GM18498 (cell line): ENCODE results near the gene STK25.

Experiments
- ATAC-seq: cut with Tn5 transposase; IDR thresholded peaks from one replicate; pipeline ENCODE4 v1.9.1; 2021; ENCODE audit warnings: mild to moderate bottlenecking, moderate library complexity; ENCODE audit not compliant: unreplicated experiment

STK25 gene

DNA sequence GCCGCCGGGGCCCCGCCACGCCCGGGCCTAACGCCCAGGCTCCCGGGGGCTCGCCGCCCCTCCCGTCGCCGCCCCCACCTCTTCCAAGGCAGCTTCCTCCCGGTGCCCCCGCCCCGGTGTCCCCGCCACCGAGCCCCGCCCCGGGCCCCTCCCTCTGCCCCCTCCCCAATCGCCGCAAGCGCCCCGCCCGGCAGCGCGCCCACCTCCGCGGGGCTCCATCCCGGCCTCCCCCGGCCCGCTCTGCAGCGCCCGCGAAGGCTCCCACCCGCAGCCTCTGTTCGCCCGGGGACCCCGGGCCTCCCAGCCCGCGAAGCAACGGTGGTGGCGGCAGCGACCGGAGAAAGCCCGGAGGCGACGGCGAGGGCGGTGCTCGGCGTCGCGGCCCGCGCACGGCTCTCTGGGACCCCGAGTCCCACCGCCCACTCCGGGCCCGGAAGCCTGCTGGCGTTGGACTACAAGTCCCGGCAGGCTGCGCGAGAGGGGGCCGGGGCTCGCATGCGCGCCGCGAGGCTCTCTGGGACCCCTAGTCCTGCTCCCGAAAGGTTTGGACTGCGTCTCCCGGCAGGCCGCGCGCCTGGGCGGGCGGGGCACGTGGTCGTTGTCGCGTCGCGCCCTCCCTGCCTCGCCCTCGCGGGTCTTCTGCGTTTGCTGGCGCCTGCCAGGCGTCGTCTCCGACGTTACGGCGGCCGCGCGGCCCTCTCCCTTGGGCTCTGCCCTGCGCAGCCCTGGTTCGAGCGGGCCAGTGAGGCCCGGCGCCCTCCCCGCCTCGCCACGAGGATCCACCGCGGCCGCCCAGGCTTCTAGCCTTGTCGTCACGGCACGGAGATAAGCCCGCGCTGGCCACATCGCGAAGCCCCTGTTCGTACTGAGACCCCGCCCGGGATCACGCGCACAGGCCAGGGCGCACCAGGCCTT is at the start of gene STK25:
STK25 (minus strand) TSS at position 345 of the 915 bp plus-strand sequence. CDS start 549 bp downstream, outside the sequence.
- peak; percentile 94 for ATAC-seq

DNA sequence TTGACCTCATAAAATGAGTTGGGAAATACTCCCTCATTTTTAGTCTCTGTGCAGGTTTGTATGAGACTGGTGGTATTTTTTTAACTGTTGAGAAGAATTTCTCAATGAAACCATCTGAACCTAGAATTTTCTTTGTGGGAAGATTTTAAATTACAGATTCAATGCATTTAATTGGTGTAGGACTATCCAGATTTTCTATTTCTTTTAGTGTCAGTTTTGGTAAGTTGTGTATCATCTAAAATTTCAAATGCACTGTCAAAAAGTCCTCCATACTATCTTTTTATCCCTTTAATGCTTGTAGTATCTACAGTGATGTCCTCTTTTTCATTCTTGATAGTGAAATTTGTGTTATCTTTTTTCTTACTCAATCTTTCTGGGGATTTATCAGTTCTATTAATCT is 48.4 kb upstream of the STK25 start:
- no peak for ATAC-seq

DNA sequence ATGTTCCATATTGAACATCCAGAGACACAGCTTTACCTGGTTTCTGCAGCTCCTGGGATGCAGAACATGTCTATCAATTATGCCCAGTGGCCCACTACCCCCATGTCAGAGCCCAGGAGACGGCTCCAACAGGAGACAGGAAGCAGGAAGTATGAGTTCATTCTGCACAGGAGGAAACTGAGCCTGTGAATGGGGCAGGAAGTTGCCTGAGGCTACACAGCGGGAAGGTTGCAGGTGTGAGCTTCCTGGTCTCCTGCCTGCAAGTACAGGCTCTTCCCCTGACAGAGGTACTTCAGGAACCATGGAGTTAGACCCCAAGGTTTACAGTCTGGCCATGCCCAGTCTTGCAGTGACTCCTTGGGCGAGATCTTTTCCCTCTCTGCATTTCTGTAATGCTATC is 47.3 kb upstream of the STK25 start:
- ATAC-seq: no peak

DNA sequence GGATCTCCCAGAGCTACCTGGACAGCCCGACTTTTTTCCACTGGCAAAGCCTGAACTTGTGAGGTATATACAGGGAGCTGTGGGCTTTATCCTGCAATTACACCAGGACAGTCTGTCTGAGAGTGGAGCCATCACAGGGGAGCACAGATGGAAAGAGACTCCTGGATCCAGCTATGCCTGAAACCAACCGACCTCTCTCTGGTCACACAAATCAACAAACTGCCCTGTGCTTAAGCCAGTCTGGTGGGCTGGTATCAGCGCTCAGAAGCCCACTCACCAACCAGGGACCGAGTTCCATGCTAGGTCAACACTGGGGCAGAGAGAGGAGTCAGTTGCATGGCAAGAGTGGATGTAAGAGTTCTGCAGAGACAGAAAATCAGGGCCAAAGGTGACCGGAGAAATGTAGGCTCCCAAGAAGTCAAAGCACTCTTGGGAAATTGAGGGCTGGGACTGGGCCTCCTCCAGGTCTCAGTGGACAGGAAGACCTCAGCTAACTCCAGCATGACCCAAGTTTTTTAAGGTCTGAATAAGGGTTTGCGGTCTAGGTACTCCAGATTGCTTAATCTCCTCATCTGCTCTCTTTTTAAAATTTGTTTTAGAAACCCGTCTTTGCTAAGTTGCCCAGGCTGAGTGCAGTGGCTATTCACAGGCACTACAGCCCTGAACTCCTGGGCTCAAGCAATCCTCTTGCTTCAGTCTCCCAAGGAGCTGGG is 46.4 kb upstream of the STK25 start:
- ATAC-seq: no peak

DNA sequence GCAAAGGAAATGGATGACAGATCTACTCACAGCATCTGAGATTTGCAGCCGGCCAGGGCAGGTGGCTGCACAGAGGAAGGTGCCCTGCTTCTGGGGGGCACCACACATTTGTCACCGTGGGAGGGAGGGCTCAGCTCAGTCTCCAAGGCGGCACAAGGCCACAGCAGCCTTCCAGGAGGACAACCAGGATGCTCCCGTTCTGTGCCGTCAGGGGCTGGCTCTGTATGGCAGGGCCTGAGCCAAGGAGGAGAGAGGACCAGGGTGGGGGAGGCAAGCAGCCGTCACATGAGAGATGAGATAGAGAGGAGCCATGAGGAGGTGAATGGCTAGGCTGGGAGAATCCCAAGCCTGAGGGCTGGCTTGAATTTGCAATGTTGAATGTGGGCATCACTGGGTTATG is 45.6 kb upstream of the STK25 start:
- no peak for ATAC-seq

DNA sequence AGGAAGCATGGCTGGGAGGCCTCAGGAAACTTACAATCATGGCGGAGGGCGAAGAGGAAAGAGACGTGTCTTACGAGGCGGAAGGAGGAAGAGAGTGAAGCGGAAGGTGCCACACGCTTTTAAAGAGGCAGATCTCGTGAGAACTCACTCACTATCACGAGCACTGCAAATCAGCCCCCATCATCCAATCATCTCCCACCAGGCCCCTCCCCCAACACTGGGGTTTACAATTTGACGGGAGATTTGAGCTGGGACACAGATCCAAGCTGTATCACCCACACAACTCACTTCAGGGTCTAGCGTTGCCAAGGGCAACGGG is 45.1 kb upstream of the STK25 start:
- ATAC-seq: no peak

DNA sequence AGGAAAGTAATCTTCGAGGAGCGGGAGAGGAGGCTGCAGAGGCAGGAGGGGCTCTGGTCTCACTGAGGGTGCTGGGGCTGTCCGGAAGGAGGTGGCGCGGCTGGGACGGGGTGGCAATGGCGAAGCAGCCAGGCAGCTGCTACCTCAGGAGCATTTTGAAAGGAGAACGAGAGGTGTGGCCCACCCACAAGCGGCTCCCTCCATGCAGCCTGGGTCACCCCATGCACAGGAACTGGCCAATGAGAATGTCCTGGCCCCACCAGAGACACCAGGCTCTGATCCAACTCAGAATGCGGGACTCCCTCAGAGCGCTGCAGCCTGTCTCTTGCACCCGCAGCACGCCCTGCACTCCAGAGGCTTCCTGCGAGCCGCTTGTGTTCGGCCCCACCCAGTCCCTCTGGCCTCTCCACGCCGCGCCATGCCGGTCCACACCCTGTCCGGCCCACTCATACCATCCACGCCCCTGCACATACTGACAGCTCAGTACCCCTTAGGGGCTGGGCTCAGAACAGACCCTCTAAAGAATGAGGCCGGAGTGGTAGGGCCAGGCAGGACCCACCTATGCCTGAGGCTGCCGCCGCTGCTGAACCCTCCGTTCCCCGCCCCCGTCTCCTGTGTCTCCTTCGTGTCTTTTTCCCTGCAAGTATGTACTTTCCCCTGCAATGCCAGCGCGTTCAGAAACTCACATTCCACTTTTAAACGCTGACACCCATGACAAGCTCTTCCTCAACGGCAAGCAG is 43.8 kb upstream of the STK25 start:
- ATAC-seq: no peak

DNA sequence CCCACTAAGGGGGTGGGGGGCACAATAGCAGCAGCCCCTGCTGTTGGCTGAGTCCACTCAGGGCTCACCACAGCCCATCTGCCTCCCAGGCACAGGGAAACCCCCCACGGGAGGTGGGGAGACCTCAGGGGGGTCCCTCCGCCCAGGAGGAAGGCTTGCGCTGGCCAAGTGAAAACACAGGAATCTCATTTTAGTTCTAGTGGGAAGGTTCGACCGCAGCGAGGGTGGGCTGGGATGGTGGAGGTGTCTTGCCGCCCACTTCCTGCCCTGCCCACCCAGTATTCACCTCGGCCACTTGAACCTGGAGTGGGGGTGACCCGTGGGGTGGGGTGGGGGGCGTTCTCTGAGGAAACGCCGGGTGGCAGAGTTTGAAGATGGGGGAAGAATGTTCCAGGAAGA is 43.2 kb upstream of the STK25 start:
- ATAC-seq: no peak

DNA sequence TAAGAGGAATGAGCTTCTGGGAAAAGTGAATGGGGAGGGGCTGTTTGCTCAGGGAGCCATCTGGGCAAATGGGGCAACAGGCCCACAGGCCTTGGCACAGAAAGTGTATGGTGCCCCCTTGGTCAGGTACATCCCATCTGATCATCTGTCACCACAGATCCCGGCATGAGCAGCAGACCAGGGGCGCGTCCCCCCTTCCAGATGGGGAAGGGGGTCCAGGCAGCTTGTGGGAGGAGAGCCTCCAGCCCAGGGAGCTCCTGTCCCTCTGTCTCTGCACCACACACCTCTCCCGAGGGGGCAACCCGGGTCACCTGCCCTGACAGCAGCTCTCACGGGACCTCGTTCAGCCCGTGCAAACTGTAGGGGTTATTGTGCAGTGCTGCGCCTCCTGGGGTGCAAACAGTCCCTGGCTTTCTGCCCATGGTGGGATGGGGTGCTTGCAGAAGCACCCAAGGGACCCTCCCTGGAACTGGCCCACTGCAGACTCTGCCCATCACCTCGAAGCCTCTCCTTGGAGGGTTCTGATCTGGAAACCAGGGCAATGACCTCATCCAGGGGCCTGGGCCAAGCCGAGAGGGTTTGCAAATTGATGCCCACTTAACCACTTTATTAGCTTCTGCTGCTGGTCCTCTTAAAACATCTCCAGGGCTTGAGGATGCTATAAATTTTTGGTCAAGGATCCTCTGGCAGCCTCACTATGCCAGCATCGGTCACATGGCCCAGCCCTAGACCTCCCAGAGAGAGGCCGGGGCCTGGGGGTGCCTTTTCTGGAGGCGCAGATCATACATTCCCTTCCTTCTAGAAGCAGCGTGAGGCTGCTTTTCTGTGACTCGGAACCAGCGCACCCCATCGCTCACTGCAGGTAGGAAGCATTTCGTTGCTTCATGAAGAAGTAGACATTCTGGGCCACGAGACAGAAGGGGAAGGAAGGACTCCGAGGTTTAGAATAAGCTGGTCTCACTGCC is 42.5 kb upstream of the STK25 start:
- no peak for ATAC-seq

DNA sequence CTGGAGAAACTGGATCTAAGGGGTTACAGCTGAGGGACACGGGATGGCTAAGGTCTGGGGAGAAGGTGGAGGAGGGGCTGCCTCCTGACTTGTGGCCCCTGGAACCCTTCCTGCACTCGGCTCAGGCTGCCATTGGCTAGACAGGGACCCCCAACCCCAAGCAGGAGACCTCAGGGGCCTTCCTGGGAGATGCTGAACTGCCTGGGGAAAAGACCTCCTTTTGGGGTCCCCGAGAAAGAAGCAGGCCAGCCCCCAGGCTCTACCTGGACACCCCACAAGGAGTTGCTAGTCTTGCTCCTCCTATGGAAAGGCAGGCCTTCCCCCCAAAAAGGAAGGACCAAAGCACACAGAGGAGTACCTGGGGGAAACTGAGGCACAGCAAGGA is 40.1 kb upstream of the STK25 start:
- no peak for ATAC-seq

DNA sequence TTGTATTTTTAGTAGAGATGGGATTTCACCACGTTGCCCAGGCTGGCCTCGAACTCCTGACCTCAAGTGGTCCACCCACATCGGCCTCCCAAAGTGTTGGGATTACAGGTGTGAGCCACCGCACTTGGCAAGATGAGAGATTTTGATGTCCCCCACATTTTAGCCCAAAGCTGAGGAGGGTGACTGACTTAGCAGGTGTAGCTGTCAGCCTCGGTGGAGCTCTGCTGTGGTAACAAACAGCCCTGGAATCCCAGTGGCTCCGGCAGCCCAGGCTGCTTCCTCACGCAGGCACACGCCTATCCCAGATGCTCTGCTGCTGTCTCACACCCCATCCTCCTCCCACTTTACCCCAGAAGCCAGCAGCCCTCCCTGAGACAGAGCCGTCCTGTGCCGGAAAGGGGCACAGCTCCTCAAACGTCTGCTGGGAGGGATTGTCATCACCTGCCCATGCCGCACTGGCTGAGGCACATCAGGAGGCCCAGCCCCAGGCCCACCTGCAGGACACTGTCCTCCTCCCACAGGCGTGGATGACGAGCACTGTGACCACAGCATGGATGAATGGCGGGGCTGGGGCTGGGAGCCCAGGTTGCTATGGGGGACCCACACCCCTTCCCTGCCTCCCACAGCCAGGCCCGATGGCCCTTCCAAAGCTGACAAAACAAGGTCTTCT is 39.5 kb upstream of the STK25 start:
- no peak for ATAC-seq

DNA sequence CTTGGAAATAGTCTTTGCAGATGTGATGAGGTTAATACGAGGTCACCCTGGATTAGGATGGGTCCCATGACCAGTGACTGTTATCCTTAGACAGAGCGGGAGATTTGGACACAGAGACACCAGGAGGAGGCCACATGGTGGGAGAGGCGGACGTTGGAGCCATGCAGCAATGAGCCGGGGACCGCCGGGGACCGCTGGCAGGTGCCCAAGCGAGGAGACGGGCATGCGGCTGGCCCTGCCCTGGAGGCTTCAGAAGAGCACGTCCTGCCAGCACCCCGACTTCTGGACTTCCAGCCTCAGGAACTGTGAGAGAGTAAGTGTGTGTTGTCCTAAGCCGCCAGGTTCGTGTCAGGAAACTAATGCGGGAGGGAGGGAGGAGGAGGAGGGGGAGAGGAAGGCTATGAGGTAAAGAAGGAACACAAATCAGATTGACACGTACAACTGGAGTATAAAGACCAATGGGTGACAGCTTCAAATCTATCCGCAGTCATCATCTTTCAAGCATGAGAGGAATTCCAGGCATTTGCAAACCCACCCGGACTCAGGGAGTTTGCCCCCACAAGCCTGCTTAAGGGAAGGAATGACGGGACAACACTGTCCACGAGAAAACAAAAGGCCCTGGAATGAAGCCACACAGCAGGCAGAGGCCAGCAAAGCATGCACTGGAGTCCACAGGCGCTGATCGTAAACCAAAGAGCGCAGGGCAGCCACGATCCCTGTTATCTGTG is 38.6 kb upstream of the STK25 start:
- no peak for ATAC-seq

DNA sequence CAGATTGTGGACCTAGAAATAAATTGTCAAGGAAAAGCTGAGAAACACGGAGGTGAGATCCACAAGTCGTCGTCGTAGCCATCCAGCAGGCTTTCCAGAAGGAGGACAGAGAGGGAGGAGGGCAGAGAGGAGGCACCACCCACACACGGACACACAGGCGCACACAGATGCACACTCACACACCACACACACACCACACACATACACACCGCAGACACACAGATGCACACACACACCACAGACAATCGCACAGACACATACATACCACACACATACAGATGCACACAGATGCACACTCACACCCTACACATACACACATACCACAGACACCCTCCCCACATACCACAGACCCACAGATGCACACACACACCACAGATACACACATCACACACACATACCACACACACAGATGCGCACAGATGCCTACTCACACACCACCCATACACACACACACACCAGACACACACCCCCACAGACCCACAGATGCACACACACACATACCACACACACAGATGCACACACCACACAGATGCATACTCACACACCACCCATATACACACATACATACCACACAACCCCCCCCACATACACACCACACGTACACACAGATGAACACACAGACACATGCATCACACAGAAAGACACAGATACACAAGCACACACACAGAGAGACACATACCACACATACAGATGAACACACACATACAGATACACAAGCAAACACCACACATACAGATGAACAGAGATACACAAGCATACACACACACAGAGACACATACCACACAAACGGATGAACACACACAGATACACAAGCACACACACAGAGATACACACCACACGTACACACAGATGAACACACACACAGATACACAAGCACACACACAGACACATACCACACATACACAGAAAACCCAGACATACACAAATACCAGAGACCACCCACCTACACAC is 37.4 kb upstream of the STK25 start:
- no peak for ATAC-seq

DNA sequence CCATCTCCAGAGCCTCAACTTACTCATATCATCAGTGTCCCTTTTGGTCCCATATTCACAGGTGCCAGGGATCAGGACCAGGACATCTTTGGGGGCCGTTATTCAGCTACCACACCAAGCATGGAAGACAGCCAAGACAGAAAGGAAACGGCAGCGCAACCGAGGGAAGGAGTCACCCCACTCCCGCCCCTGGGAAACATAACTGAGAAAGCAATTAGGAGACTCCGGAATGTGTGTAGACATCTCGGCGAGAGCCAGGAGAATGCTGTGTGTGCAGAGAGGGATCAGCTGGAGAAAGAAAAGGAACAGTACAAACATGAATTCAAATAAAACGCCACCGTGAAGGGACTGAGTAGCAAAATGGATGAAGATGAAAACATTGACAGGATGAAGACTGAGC is 36.7 kb upstream of the STK25 start:
- no peak for ATAC-seq

DNA sequence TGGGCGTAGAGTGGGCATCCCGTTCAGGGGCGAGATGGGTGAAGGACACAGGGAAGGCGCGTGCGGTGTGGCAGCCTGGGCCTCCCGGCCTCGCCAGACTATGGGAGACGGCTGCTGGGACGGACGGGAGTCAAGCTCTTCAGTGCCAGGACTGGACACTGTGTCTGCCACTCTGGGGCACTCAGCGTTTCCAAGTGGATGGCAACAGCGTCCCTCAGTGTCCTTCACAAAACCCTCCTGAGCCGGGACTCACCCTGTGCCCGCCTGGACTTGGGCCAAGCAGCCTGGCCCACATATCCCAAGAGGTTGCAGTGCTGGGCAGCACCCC is 33.9 kb upstream of the STK25 start:
- ATAC-seq: no peak

DNA sequence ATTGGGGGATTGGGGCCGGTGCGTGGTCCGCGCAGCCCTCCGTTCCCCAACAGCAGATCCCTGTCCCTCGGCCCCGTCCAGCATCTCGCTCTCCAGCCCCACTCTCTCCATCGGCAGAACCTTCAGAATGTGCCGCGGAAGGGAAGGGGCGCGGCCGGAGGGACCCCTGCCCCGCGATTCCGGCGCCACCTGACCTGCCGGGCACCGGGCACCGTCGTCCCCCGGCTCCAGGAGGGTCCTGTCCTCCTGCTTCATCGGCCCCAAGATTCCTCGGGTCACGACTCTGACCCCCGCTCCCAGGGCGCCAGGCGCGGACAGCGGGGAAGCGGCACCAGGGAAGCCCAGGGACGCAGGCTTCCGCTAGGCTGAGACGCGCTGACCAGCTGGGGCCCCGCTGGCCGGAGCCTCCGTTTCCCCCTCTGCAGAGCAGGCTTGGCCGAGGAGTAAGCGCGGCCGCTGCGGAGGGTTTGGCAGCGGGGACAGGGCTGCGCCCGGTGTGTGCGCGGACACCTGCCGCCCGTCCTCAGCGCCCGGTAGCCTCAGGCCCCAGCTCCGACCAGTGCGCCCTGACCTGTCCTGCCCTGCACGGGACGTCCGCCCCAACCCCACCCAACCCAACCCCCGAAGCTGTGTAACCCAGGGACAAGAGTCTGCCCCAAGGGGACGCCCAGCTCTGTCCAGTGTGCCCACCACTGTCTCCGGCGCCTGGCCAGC is 33.3 kb upstream of the STK25 start:
- ATAC-seq: no peak

DNA sequence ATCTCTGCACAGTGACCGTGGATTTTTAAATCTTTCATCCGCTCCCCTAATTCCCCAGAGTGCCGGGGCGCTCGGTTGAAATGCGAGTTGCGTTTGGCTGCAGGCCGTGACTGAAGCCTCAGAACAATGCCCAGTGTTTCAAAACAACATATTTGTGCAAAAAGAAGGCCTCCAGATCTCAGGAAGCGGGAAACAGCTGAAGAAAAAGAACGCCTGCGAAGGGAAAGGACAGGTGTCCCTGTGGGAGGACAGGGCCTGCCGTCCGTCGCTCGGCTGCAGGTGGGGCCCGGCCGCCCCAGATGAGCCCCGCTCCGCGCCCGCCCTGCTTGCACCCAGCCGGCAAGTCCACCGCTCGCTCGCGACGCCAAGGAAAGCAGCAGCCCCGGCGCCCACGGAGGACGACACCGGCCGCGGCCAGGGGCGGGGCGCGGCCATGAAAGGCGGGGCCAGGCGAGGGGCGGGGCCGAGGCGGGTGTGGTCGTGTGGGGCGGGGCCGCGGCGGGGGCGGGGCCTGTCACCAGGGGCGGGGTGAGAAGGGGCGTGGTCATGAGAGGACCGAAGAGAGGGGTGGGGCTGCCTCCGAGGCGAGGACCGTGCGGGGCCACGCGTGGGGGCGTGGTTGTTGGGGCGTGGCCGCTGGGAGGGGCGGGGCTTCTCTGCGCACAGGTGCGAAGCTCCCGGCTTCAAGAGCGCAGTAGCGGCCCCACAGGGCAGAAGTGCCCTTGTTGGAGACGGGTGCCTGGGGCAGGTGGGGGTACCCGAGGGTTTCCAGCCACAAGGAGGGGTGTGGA is 32.6 kb upstream of the STK25 start:
- ATAC-seq: no peak
